Pancreas (tissue), 10 donors: ENCODE measurements around the gene CD274. TPM values are rescaled to one million over a fixed set of nuclear protein-coding genes. Genes with fewer than 3 reads are reported as not detected.

ENCODE experiments used
- ATAC-seq, 4 donors: fragments of 200-7000 bp; cut with Tn5 transposase; one replicate each; pipeline versions ENCODE4 v1.8.0 to v1.9.1; 2020; ENCODE audit warnings: mild to moderate bottlenecking in 4 of 4, moderate library complexity in 4 of 4
- DNase-seq, 6 donors: peaks; one replicate each; pipeline ENCODE4 v3.0.0-alpha.2; 2020
- FAIRE-seq: peaks from 2 replicates; lab custom pipeline; 2012; peaks lifted over from hg19 to GRCh38; lab: Jason Lieb, UNC
- H3K27ac ChIP-seq, 4 donors: fragments of 200-600 bp; sonication (generic); 1 replicate in 3 of 4; 2 replicates in 1 of 4; pipeline versions ENCODE4 v1.5.0 to v1.8.0; 2020
- H3K27me3 ChIP-seq, 4 donors: fragments of 200-600 bp; one replicate each; pipeline ENCODE4 v1.8.0; 2021
- H3K36me3 ChIP-seq, 3 donors: fragments of 200-600 bp; sonication (generic) in 1 of 3; one replicate each; pipeline versions ENCODE4 v1.5.0 to v1.8.0; 2020 to 2021
- H3K4me1 ChIP-seq, 3 donors: fragments of 200-600 bp; one replicate each; pipeline ENCODE4 v1.8.0; 2021
- H3K4me3 ChIP-seq, 4 donors: fragments of 200-600 bp; sonication (generic) in 2 of 4; one replicate each; pipeline versions ENCODE4 v1.5.0 to v1.8.0; 2020 to 2021
- H3K9me3 ChIP-seq, 4 donors: fragments of 200-600 bp; one replicate each; pipeline ENCODE4 v1.8.0; 2021
- CTCF ChIP-seq, 4 donors: fragments of 200-600 bp; sonication (generic) in 3 of 4; IDR thresholded peaks; one replicate each; pipeline versions ENCODE4 v1.5.0 to v1.8.0; 2021; ENCODE audit warnings: antibody characterized with exemption in 4 of 4
- WGBS, 2 donors: extraction: QIAGEN DNeasy Blood & Tissue Kit; methylation state at CpG; one replicate each; pipeline ENCODE4 v1.1.7; 2013; 5-methylcytosine and 5-hydroxymethylcytosine counted together
- intact Hi-C, 3 donors: fragments of 100-400 bp; cut with DNase I; formaldehyde crosslinking; loops; one replicate each; pipeline versions ENCODE4 v1.11.1 to v1.14.2; 2022
- polyA plus RNA-seq, 2 donors: library from polyadenylated mRNA; stranded (reverse); fragments of 200-250 nt; gene quantifications; one replicate each; pipeline ENCODE4 v1.2.3, GENCODE V29; 2013
- total RNA-seq, 6 donors: library from RNA; stranded (reverse); fragmentation: NEBNext Ultra II Directional in 4 of 6; extraction: Animal tissue kit (Norgen Biotek cat#: 25700) in 4 of 6; gene quantifications; one replicate each; pipeline versions ENCODE4 v1.2.1 to v1.2.4, GENCODE V29; 2021 to 2023
- donor health status: healthy with polysubstance abuse.
- donor health status: DM: no; HTN: no; CAD: no; lungs with moderate emphysema.
- donor health status: DM: no; HTN: no; CAD: no.
- donor health status: control.
- donor health status: control.
- donor health status: Bipolar disorder and iron deficiency.
- donor health status: DM: yes; HTN: yes; CAD: no.
- donor health status: DM: no; HTN: no; CAD: no.
- donor health status: DM: no; HTN: no; CAD: no.
- donor health status: DM: yes; HTN: yes; CAD: no.

The CD274 gene
- total and polyA plus RNA-seq, 8 donors: 0.63 to 1.9 (median 1.5) TPM

DNA sequence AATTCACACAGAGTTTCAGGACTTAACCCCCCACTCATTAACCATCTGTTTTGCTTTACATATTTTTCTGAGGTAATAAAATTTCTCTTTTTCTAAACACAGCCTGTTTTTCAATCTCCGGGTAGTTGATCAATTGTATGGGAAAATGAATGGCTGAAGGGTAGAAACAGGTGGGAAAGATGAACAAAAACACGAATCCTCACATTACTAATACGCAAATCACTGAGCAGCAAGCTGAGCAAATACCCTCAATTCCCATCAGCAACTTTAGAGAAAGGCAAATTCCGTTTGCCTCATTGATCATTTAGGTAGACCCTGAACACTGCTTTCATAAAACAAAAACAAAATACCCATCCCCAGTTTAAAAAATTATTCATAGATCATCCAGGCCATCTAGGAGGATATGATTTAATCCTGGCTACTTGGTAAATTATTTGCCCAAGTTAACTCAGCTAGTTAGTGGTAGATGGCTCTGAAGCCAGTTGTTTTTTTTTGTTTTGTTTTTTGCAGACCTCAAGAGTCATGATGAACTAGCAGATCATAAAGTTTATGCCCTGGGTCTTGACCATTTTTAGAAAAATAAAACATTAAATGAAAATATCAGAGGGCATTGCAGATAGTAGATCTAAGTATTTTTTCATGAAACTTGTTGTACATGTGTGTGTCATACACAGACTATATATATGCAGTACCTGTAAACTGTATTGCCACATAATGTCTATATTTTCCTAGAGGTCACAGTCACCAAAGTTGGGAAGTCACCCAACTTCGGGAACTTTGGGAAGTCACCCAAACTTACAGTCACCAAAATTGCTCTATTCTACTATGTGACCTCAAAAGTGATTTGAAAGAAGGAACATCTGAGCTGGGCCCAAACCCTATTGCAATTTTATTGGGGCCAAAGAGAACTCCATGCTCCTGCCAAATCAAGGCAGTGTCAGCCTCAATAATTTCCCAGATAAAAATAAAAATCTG is 1.6 kb upstream of the CD274 start:
- no peak overlapping the region for H3K4me3 ChIP-seq
- peak overlapping the region in 1 of 4 donors; percentile 93 for H3K27ac ChIP-seq
- TF ChIP-seq CTCF (IDR thresholded peaks at IDR 0.05): no peak
- no peak for DNase-seq
- no peaks in the 10 kb centered on the region for H3K36me3 ChIP-seq
- peaks cover 0 to 19% (median 6%) of the 10 kb centered on the region in 3 donors for H3K4me1 ChIP-seq
- H3K9me3 ChIP-seq: peaks cover 0 to 6% (median 0%) of the 10 kb centered on the region in 4 donors
- intact Hi-C loops: no loop called here
- 51 to 62% methylated on average over 5 of the region's 5 CpGs for WGBS, 2 donors
- ATAC-seq: no peak
- no peaks in the 10 kb centered on the region for H3K27me3 ChIP-seq
- no peak for FAIRE-seq

GRCh38 chr9:5449521-5450358 is 602 bp upstream of the CD274 start:
- intact Hi-C loops: no loop called here
- whole genome bisulfite sequencing, 2 donors: 40 to 45% methylated on average over 15 of the region's 15 CpGs
- ATAC-seq: peak in 2 of 4 donors; percentile 6 to 7

GRCh38 chr9:5452286-5452609 is 1.9 kb downstream of the CD274 start:
- FAIRE-seq: no peak
- intact Hi-C loops: no loop called here
- H3K36me3 ChIP-seq: no peaks in the 10 kb centered on the region
- no peak for DNase-seq
- no peak for ATAC-seq
- H3K4me1 ChIP-seq: peaks cover 0 to 19% (median 6%) of the 10 kb centered on the region in 3 donors
- no peaks in the 10 kb centered on the region for H3K27me3 ChIP-seq
- TF ChIP-seq CTCF (IDR thresholded peaks at IDR 0.05): no peak
- WGBS, 2 donors: 85 to 97% methylated on average over 1 of the region's 1 CpG
- no peak overlapping the region for H3K4me3 ChIP-seq
- peaks cover 0 to 6% (median 0%) of the 10 kb centered on the region in 4 donors for H3K9me3 ChIP-seq
- H3K27ac ChIP-seq: no peak overlapping the region

More at GRCh38 chr9:5449521-5450358, 602 bp upstream of the CD274 start:
- FAIRE-seq (peak; percentile 85), DNase-seq (no peak)
- H3K9me3 ChIP-seq: peaks cover 0 to 6% (median 0%) of the 10 kb centered on the region in 4 donors
- peak overlapping the region; percentile 34 to 55 (median 52) for H3K4me3 ChIP-seq
- no peaks in the 10 kb centered on the region for H3K36me3 ChIP-seq
- peaks cover 0 to 19% (median 6%) of the 10 kb centered on the region in 3 donors for H3K4me1 ChIP-seq
- no peaks in the 10 kb centered on the region for H3K27me3 ChIP-seq
- TF ChIP-seq CTCF (IDR thresholded peaks at IDR 0.05): no peak
- peak overlapping the region; percentile 46 to 93 (median 72) for H3K27ac ChIP-seq

- no peak overlapping the region for H3K4me3 ChIP-seq
- ATAC-seq (no peak), DNase-seq (no peak), FAIRE-seq (no peak)
- 92 to 97% methylated on average over 2 of the region's 2 CpGs for whole genome bisulfite sequencing, 2 donors
- H3K4me1 ChIP-seq: peaks cover 0 to 19% (median 6%) of the 10 kb centered on the region in 3 donors
- no peaks in the 10 kb centered on the region for H3K36me3 ChIP-seq
- no peak for TF ChIP-seq CTCF (IDR thresholded peaks at IDR 0.05)
- H3K9me3 ChIP-seq: peaks cover 0 to 6% (median 0%) of the 10 kb centered on the region in 4 donors
- H3K27me3 ChIP-seq: no peaks in the 10 kb centered on the region
- H3K27ac ChIP-seq: no peak overlapping the region
- intact Hi-C loops: no loop called here
Measured at GRCh38 chr9:5453004-5453403, 2.7 kb downstream of the CD274 start.
